Left colon (tissue), 2 donors: ENCODE results near the gene DNMBP. TPM values are rescaled to one million over a fixed set of nuclear protein-coding genes. Genes with fewer than 3 reads are reported as not detected.
"Not testable (repeated sequence)": the region's sequence is repeated elsewhere in the genome, so short reads cannot be mapped to it uniquely, and the experiment has no call there.

Experiments used
- ATAC-seq: fragments of 200-7000 bp; cut with Tn5 transposase; one replicate; pipeline ENCODE4 v1.9.1; 2020; ENCODE audit warnings: mild to moderate bottlenecking, moderate library complexity
- DNase-seq, 2 donors: peaks; one replicate each; pipeline ENCODE4 v3.0.0-alpha.2; 2020
- intact Hi-C, 2 donors: fragments of 100-400 bp; cut with DNase I in 1 of 2; cut with micrococcal nuclease in 1 of 2; formaldehyde crosslinking; loops; one replicate each; pipeline versions ENCODE4 v1.11.2 to v1.14.0; 2022; cut with DNase I, micrococcal nuclease
- total RNA-seq, 2 donors: library from RNA; stranded (reverse); fragmentation: NEBNext Ultra II Directional; extraction: Animal tissue kit (Norgen Biotek cat#: 25700); gene quantifications; one replicate each; pipeline ENCODE4 v1.2.1, GENCODE V29; 2021
- donor health status: DM: no; HTN: no; CAD: no.
- donor health status: DM: yes; HTN: yes; CAD: no.

Gene DNMBP
- total RNA-seq, 2 donors from 2014 or later, result 43.6 to 53.4 TPM

- intact Hi-C loops, result no loop called here
- ATAC-seq (peak; percentile 66), DNase-seq (no peak)
Measured at GRCh38 chr10:100020142-100020885, 10.6 kb upstream of the DNMBP start.

- ATAC-seq (peak; percentile 67), DNase-seq (no peak)
- intact Hi-C loops, result no loop called here
Measured at GRCh38 chr10:100019787-100020141, 10.0 kb upstream of the DNMBP start.

DNA sequence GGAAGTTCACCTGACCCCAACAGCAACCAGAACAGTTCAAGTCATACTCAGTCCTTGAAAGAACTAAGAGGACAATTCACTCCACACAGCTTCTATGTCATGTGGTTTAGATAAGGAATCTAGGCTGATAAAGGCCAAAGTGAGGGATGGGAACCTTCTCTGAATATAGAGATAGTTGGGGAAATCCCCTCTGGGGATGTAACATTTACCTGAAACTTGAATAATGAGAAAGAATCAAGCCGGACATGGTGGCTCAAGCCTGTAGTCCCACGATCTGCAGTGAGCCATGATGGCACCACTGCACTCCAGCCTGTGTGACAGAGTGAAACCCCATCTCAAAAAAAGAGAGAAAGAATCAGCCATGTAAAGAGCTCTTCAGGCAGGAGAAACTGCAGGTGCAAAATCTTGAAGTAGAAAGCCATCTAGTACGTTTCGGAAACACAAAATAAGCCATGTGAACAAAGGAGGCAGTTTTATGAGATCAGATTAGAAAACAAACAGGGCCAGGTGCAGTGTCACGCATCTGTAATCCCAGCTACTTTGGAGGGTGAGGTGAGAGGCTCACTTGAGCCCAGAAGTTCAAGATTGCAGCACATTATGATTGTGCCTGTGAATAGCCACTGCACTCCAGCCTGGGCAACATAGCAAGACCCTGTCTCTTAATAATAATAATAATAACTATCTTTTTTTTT is 4.5 kb upstream of the DNMBP start:
- DNase-seq (no peak), ATAC-seq (no peak)
- intact Hi-C loops, result no loop called here

- ATAC-seq (no peak), DNase-seq (no peak)
- intact Hi-C loops, result no loop called here
Measured at GRCh38 chr10:100013621-100014020, 3.9 kb upstream of the DNMBP start.

- intact Hi-C loops, DNase-seq, ATAC-seq: not testable (repeated sequence)
Measured at GRCh38 chr10:100011906-100012305, 2.2 kb upstream of the DNMBP start.

DNA sequence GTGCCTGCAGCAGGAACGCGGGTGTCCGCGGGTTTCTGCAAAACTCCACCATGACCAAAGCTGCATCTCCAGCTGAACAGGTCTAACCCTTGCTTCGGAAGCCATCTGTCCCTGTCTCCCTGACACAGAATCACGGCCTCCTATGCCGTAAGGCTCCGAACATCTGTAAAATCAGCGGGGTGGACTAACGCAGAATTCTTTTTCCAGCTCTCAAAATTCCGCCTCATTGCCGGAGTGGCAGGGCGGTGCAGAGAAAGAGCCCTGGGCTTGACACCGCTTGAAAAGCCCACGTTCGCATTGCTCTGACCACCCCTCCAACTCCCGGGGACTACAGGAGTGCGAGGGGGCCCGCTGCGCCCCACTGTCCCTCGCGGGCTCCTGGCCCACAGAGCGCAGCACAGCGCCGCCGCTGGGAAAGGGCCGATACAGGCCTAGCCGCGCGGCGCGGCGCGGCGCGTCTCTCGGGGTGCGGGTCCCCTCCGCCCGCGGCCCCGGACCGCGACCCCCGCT is 409 bp downstream of the DNMBP start:
- DNase-seq (peak; percentile 50 to 76), ATAC-seq (peak; percentile 81)
- intact Hi-C loops, result no loop called here

GRCh38 chr10:100008708-100009282 is 952 bp downstream of the DNMBP start:
- intact Hi-C loops, result no loop called here
- DNase-seq (no peak), ATAC-seq (no peak)

GRCh38 chr10:100008142-100008522 is 1.6 kb downstream of the DNMBP start:
- ATAC-seq (no peak), DNase-seq (no peak)
- intact Hi-C loops, result no loop called here

DNA sequence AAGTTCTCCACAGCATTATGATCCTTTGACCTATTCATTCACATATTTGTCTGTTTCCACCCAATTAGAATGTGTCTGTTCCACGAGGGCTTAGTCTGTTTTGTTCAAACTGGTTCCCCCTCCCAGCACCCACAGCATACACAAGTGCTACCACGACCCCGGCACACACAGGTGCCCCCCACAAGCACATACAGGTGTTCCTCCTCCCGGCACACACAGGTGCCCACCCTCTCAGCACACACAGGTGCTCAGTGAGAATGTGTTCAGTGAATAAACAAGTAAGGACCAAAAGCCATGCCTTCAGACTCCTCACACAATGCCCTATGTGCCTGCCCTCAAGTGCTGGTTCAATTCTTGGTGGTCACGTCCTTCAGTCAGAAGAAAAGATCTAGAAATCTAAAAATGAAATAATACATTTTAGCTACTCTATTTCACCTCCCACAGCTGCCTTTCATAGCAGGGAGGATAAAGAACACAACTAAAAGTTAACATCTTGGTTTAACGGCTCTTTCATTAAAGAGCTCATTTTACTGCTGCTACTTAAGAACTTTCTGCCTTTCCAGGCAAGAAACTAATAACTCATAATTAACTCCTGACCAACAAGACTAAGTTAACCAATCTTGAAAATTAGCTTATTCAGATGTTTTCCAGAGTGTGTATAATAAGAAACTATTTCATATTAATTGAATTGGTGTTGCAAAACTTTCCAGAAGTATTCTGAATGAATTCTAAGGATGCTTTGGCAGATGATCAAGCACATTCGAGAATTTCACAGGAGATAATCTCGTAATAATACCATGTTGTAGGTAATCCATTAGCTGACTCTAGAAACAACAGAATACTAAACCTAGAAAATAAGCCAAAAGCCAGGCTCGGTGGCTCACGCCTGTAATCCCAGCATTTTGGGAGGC is 2.3 kb downstream of the DNMBP start:
- intact Hi-C loops, result no loop called here
- no peak for DNase-seq

DNA sequence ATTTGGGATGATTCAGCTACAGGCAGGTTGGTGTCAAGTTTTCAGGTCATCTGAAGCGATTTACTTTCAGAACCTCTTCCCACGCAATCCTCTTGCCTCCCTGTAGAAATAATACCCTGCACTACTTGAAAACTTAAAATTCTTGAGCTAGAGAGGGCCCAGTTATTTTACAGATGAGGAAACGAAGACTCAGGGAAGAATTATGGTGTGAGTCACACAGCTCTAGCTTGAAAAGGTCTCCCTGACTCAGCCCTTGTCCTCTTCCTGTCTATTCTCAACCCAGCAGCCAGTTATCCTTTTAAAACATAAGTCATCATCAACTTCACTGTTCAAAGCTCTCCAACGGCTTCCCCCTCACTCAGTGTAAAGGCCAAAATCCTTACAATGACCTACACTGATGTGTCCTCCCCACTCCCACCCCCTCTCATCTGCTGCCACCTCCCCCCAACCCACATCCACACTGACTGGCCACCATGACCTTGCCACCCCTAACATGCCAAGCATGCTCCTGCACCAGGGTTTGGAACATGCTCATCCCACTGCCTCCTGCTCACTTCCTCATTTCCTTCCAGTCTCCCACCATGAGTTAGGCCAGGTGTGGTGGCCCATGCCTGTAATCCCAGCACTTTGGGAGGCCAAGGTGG is 3.4 kb downstream of the DNMBP start:
- ATAC-seq (peak; percentile 31), DNase-seq (no peak)
- intact Hi-C loops, result no loop called here

More for the DNA sequence above, 2.3 kb downstream of the DNMBP start:
- no peak for ATAC-seq

GRCh38 chr10:100004805-100005510 is 4.8 kb downstream of the DNMBP start:
- no peak for ATAC-seq
- no peak for DNase-seq
- intact Hi-C loops, result no loop called here

DNA sequence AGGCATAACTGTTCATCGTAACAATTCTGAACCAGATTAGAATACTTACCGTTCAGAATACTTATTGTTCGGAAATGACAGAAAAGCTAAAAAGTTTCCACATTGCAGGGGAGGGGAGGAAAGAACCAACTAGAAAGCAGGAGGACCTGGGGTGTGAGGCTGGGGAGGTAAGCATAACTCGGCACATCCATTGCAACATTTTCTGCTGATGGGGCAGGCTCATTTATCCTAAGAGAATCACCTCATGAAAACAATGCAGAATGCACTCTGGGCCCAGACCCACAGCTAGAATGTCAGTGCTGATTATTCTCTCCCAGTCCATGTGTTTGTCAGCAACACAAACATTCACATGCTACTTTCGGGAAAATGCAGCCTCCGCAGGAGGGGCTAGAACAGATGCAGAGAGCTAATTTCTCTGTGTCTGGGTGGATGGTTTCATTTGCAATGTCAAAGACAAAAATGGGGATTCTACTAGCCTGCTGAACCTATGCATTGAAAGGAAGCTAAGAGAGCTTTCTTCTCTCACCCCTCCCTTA is 9.6 kb downstream of the DNMBP start:
- ATAC-seq (no peak), DNase-seq (no peak)
- intact Hi-C loops, result no loop called here

- no peak for DNase-seq
- intact Hi-C loops, result no loop called here
- no peak for ATAC-seq
Measured at GRCh38 chr10:99999319-100000108, 10.2 kb downstream of the DNMBP start.

- DNase-seq (no peak), ATAC-seq (no peak)
- intact Hi-C loops, result no loop called here
Measured at GRCh38 chr10:99998889-99999288, 10.9 kb downstream of the DNMBP start.

GRCh38 chr10:99996671-99997648 is 12.8 kb downstream of the DNMBP start:
- intact Hi-C loops, result no loop called here
- ATAC-seq, result peak; percentile 60

GRCh38 chr10:99995713-99996112 is 14.0 kb downstream of the DNMBP start:
- DNase-seq (no peak), ATAC-seq (peak; percentile 88)
- intact Hi-C loops, result no loop called here

More at GRCh38 chr10:99996671-99997648, 12.8 kb downstream of the DNMBP start:
- no peak for DNase-seq
